HG03196 (cell line): Measurements from ENCODE around the gene ARVCF.

ENCODE experiments used
- ATAC-seq: cut with Tn5 transposase; IDR thresholded peaks from one replicate; pipeline ENCODE4 v1.9.1; 2021; ENCODE audit not compliant: unreplicated experiment

The ARVCF gene

GRCh38 chr22:19988965-19989724, 27.5 kb downstream of the ARVCF start:
- no peak for ATAC-seq

- no peak for ATAC-seq
These were observed 28.3 kb downstream of the ARVCF start for GRCh38 chr22:19988331-19988808.

- no peak for ATAC-seq
These were observed 29.0 kb downstream of the ARVCF start for GRCh38 chr22:19987394-19988306.

GRCh38 chr22:19986410-19987341, 29.9 kb downstream of the ARVCF start:
- no peak for ATAC-seq

- ATAC-seq = no peak
These were observed 30.6 kb downstream of the ARVCF start for GRCh38 chr22:19986011-19986409.

GRCh38 chr22:19984851-19985811, 31.5 kb downstream of the ARVCF start:
- no peak for ATAC-seq

- no peak for ATAC-seq
These were observed 32.3 kb downstream of the ARVCF start for GRCh38 chr22:19984201-19984753.

- no peak for ATAC-seq
These were observed 32.9 kb downstream of the ARVCF start for GRCh38 chr22:19983741-19984140.

- ATAC-seq = no peak
These were observed 33.5 kb downstream of the ARVCF start for GRCh38 chr22:19982991-19983578.

- no peak for ATAC-seq
These were observed 34.4 kb downstream of the ARVCF start for GRCh38 chr22:19981961-19982920.

GRCh38 chr22:19981171-19981960, 35.3 kb downstream of the ARVCF start:
- no peak for ATAC-seq

GRCh38 chr22:19980766-19981165, 35.9 kb downstream of the ARVCF start:
- no peak for ATAC-seq

- no peak for ATAC-seq
These were observed 36.7 kb downstream of the ARVCF start for GRCh38 chr22:19979712-19980493.

- no peak for ATAC-seq
These were observed 37.9 kb downstream of the ARVCF start for GRCh38 chr22:19978748-19979147.

GRCh38 chr22:19977296-19978243, 39.1 kb downstream of the ARVCF start:
- ATAC-seq = no peak
